ENCODE data around the gene NODAL. TPM values are rescaled to one million over a fixed set of nuclear protein-coding genes. Genes with fewer than 3 reads are reported as not detected.

The NODAL gene
- total RNA-seq, 1 donor from 2014 or later, result not detected

- DNase-seq (ENCODE audit: low read depth), result no peak
These were observed 45.3 kb downstream of the NODAL start for GRCh38 chr10:70396140-70396539.

- DNase-seq (ENCODE audit: low read depth), result no peak
These were observed 49.8 kb downstream of the NODAL start for GRCh38 chr10:70391654-70392053.

Other genes with a start within 250 kb of the NODAL start
- gene PPA1, start 208.3 kb downstream of the NODAL start, total RNA-seq, result 149 and 152 TPM in 2 replicates
- not detected in 2 replicates for gene NPFFR1, start 157.7 kb downstream of the NODAL start, total RNA-seq
- gene LRRC20, start 59.1 kb downstream of the NODAL start, total RNA-seq, result 17.3 and 23.9 TPM in 2 replicates
- 70.7 and 75.3 TPM in 2 replicates for gene EIF4EBP2, start 37.5 kb downstream of the NODAL start, total RNA-seq
- gene PALD1, start 37.1 kb upstream of the NODAL start, total RNA-seq, result 0.21 and 0.31 TPM in 2 replicates
- not detected in 2 replicates for gene PRF1, start 161.1 kb upstream of the NODAL start, total RNA-seq
- 7.1 and 7.5 TPM in 2 replicates for gene ADAMTS14, start 230.8 kb upstream of the NODAL start, total RNA-seq

All from myocyte (in vitro differentiated cells).